K562 (cell line): ENCODE measurements around the gene RDH14. TPM values are rescaled to one million over a fixed set of nuclear protein-coding genes. Genes with fewer than 3 reads are reported as not detected.

Source experiments
- ATAC-seq: fragments of 200-7000 bp; cut with Tn5 transposase; 3 replicates; pipeline ENCODE4 v1.9.1; 2020; ENCODE audit warnings: moderate library complexity
- BruUV-seq: library from RNA; stranded (reverse); fragments of 400-500 nt; replicated peaks from 2 replicates; lab custom pipeline; 2021; lab: Mats Ljungman, UMichigan
- CTCF ChIA-PET: fragments of 300-600 bp; formaldehyde crosslinking; extraction: SDS; loops from one replicate; lab custom pipeline; 2021; ENCODE audit warnings: low intra/inter-chr PET ratio; lab: Yijun Ruan, JAX
- POLR2A ChIA-PET: fragments of 300-600, 350-650 bp; sonication (Branson Sonifier 250); formaldehyde crosslinking; extraction: SDS; loops from one replicate; lab custom pipeline; 2021; ENCODE audit warnings: antibody characterized with exemption, inconsistent platforms; lab: Yijun Ruan, JAX
- DNase-seq, 4 experiments: peaks; one replicate each; pipeline versions ENCODE4 v3.0.0 to v3.0.0-alpha.2; 2011 to 2018; ENCODE audit warnings: low spot score in 3 of 4, mixed read lengths in 3 of 4; ENCODE audit errors: extremely low read depth in 1 of 4
- FAIRE-seq: peaks from 2 replicates; lab custom pipeline; 2011; peaks lifted over from hg19 to GRCh38; lab: Jason Lieb, UNC
- H2AFZ ChIP-seq: 2 replicates; pipeline ENCODE4 v1.6.0; 2011; ENCODE audit warnings: low read depth, low read length, control low read depth, inconsistent platforms
- H3K27ac ChIP-seq: fragments of 200-600 bp; 3 replicates; pipeline ENCODE4 v1.8.0; 2011; ENCODE audit warnings: low read depth, mild to moderate bottlenecking, control low read depth, inconsistent platforms, low read length, moderate library complexity, mixed read lengths; ENCODE audit errors: extremely low read depth
- H3K27me3 ChIP-seq, 2 experiments: fragments of 300-600 bp in 1 of 2; 2 replicates in 1 of 2; 3 replicates in 1 of 2; pipeline versions ENCODE4 v1.6.0 to v1.8.0; 2011; ENCODE audit warnings: inconsistent platforms in 2 of 2, low read length in 2 of 2, mild to moderate bottlenecking in 1 of 2, mixed read lengths in 1 of 2, moderate library complexity in 1 of 2; ENCODE audit not compliant: control insufficient read depth in 2 of 2, insufficient read depth in 2 of 2
- H3K36me3 ChIP-seq: fragments of 300-600 bp; 3 replicates; pipeline ENCODE4 v1.8.0; 2011; ENCODE audit warnings: mild to moderate bottlenecking, low read length, inconsistent platforms; ENCODE audit not compliant: control insufficient read depth, insufficient read depth
- H3K4me1 ChIP-seq, 2 experiments: fragments of 200-600 bp in 1 of 2; replicated peaks in 1 of 2; 2 replicates in 1 of 2; 3 replicates in 1 of 2; pipeline versions ENCODE4 v1.5.1 to v1.8.0; 2011; ENCODE audit warnings: inconsistent platforms in 2 of 2, low read length in 2 of 2, mild to moderate bottlenecking in 1 of 2, mixed read lengths in 1 of 2, moderate library complexity in 1 of 2; ENCODE audit not compliant: control insufficient read depth in 2 of 2, insufficient read depth in 2 of 2
- H3K4me2 ChIP-seq: 2 replicates; pipeline ENCODE4 v1.6.1; 2011; ENCODE audit warnings: low read length, control low read depth, inconsistent platforms, mixed read lengths; ENCODE audit not compliant: insufficient read depth
- H3K4me3 ChIP-seq: fragments of 200-600 bp; sonication (generic), shearing (Covaris generic); 2 replicates; pipeline ENCODE4 v1.5.1; 2016; ENCODE audit warnings: control low read depth, inconsistent platforms
- H3K79me2 ChIP-seq: fragments of 200-600 bp; 3 replicates; pipeline ENCODE4 v1.8.0; 2011; ENCODE audit warnings: low read length, inconsistent platforms; ENCODE audit not compliant: control insufficient read depth, insufficient read depth
- H3K9ac ChIP-seq, 2 experiments: 2 replicates each; pipeline versions ENCODE4 v1.6.0 to v1.6.1; 2011; ENCODE audit warnings: low read depth in 2 of 2, low read length in 2 of 2, control low read depth in 1 of 2, inconsistent platforms in 1 of 2, mild to moderate bottlenecking in 1 of 2, mixed read lengths in 1 of 2; ENCODE audit not compliant: insufficient read depth in 1 of 2
- H3K9me1 ChIP-seq: one replicate; pipeline ENCODE4 v1.6.0; 2011; ENCODE audit warnings: inconsistent platforms, mild to moderate bottlenecking, low read length, moderate library complexity; ENCODE audit not compliant: control insufficient read depth, insufficient read depth
- H3K9me3 ChIP-seq: replicated peaks from 2 replicates; pipeline ENCODE4 v1.5.1; 2011; ENCODE audit warnings: low read depth, low read length, inconsistent platforms; ENCODE audit not compliant: control insufficient read depth, insufficient read depth
- H4K20me1 ChIP-seq: replicated peaks from 2 replicates; pipeline ENCODE4 v1.6.1; 2011; ENCODE audit warnings: low read length, inconsistent platforms, mixed read lengths; ENCODE audit not compliant: control insufficient read depth, insufficient read depth
- ELF4 ChIP-seq: fragments of 450-650 bp; formaldehyde crosslinking; IDR thresholded peaks from 2 replicates; pipeline ENCODE4 v1.4.0; 2022; ENCODE audit warnings: missing genetic modification characterization
- RBM15 ChIP-seq: fragments of 200-400 bp; formaldehyde crosslinking; IDR thresholded peaks from 2 replicates; pipeline ENCODE4 v1.6.1; 2018; ENCODE audit warnings: mild to moderate bottlenecking, low read length, moderate library complexity; ENCODE audit not compliant: insufficient read depth
- ZKSCAN3 ChIP-seq: fragments of 250-450 bp; sonication (Bioruptor Pico); IDR thresholded peaks from 2 replicates; pipeline ENCODE4 v1.4.0; 2020
- ZNF121 ChIP-seq: sonication (generic); formaldehyde crosslinking; conservative IDR thresholded peaks from 2 replicates; pipeline ENCODE4 v1.8.0; 2022; ENCODE audit warnings: missing genetic modification reagents
- whole genome bisulfite sequencing: fragments of 100-300 bp; shearing (Covaris generic); methylation state at CpG from one replicate; pipeline ENCODE4 v1.1.6; 2016; ENCODE audit warnings: low coverage, mixed read lengths; ENCODE audit not compliant: insufficient coverage; ENCODE audit errors: missing lambda C conversion rate; 5-methylcytosine and 5-hydroxymethylcytosine counted together
- in situ Hi-C: fragments of 300-500 bp; cut with MboI; formaldehyde crosslinking; loops from 4 replicates; pipeline ENCODE4 v1.15.0; 2018; ENCODE audit warnings: inconsistent platforms, mixed read lengths
- intact Hi-C: fragments of 100-400 bp; cut with micrococcal nuclease; formaldehyde crosslinking; loops from 2 replicates; pipeline ENCODE4 v1.14.2; 2022
- polyA plus RNA-seq, 8 experiments: library from polyadenylated mRNA; depleted of rRNA in 4 of 8; stranded (reverse) in 5 of 8; unstranded in 3 of 8; fragments of >200 nt; fragmentation: Nextera tagmentation in 2 of 8; fragmentation: Illumina TruSeq in 1 of 8; extraction: Ambion mirVana in 2 of 8; extraction: Trizol in 1 of 8; gene quantifications; 2 replicates each; pipeline versions ENCODE4 v1.2.1 to v1.2.3, GENCODE V29; 2011 to 2014; ENCODE audit warnings: inconsistent platforms in 1 of 8, missing spikeins in 1 of 8
- total RNA-seq, 7 experiments: library from RNA; depleted of rRNA in 6 of 7; stranded (reverse); fragments of >200 nt in 6 of 7; fragmentation: Illumina TruSeq in 2 of 7; extraction: Trizol in 2 of 7; gene quantifications; 2 replicates each; pipeline versions ENCODE4 v1.2.1 to v1.2.3, GENCODE V29; 2011 to 2021; ENCODE audit warnings: low replicate concordance in 1 of 7

Gene RDH14
- total and polyA plus RNA-seq, 9 of the 15 experiments (the other 6 are each of a cell fraction or from before 2014, with no cell fraction given): 6.7 to 26.2 (median 20.9) TPM

DNA sequence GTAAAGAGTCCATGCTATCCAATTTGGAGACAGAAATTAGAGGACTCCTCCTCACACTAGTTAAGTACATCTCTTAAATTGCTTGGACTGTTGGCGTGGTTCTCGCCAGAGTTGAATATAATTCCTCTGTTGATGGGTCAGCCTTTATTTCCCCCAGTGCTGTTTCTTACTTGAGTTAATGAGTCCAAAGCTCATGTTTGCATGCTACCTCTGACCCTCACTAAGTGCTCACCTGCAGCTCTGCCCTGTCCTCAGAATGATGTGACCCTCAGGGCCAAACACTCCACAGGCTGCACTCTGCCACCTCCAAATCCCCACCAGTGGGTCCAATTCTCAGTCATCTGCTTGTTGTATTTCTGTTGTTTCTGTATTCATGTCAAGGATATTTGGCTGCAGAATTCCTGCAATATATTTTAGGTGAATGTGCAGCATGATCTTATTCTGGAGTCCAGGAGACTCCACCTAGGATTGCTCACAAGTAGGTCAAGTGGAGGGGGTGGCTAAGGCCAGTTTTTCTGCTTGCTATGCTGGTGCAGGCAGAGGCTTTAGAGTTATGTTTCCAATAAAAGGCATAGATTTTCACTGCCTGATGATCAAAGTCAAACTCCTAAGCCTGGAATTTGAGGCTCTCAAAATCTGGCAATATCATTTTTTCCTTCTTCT lies 37.8 kb downstream of the RDH14 start:
- H3K4me2 ChIP-seq: no peak overlapping the region
- H3K79me2 ChIP-seq: no peaks in the 10 kb centered on the region
- no peaks in the 10 kb centered on the region for H3K9me3 ChIP-seq
- H3K4me1 ChIP-seq: no peaks in the 10 kb centered on the region
- no peak overlapping the region for H3K9ac ChIP-seq
- BruUV-seq: no TSS peak
- H3K36me3 ChIP-seq: no peaks in the 10 kb centered on the region
- H3K9me1 ChIP-seq: no peaks in the 10 kb centered on the region
- no peak for FAIRE-seq
- POLR2A ChIA-PET: interaction anchor here (0.6 kb wide), 1 partner anchor 823 kb away, joined by 3 read pairs; no protein-coding TSS in a partner anchor
- CTCF ChIA-PET: interaction anchor here (4.5 kb wide), 1 partner anchor 840 kb away, joined by 18 read pairs; no protein-coding TSS in a partner anchor
- H2AFZ ChIP-seq: no peak overlapping the region
- no peak for ATAC-seq
- in situ Hi-C loops: loop anchor here (5.0 kb wide), 1 partner anchor 1340 kb away; no protein-coding TSS in a partner anchor
- intact Hi-C loops: loop anchor here (5.0 kb wide), 2 partner anchors 85 to 135 kb away; no protein-coding TSS in a partner anchor
- H4K20me1 ChIP-seq: no peaks in the 10 kb centered on the region
- DNase-seq: no peak
- TF ChIP-seq ZNF121 (CRISPR knock-in tag) (no peak), RBM15 (no peak), ELF4 (no peak), ZKSCAN3 (CRISPR knock-in tag) (no peak)
- WGBS: 0% methylated on average over 2 of the region's 2 CpGs
- no peak overlapping the region for H3K4me3 ChIP-seq
- peaks cover 0 to 6% of the 10 kb centered on the region in 2 experiments; a peak in 2 of 5 replicates for H3K27me3 ChIP-seq
- no peak overlapping the region for H3K27ac ChIP-seq
